GM12878 (cell line): ENCODE results near the gene NUP93. TPM values are rescaled to one million over a fixed set of nuclear protein-coding genes. Genes with fewer than 3 reads are reported as not detected.

Experiments
- ATAC-seq: fragments of 200-7000 bp; cut with Tn5 transposase; 3 replicates; pipeline ENCODE4 v1.9.1; 2020; ENCODE audit warnings: mild to moderate bottlenecking, moderate library complexity
- BruUV-seq: library from RNA; stranded (reverse); fragments of 400-500 nt; replicated peaks from 2 replicates; lab custom pipeline; 2021; lab: Mats Ljungman, UMichigan
- CTCF ChIA-PET: fragments of 300-600 bp; sonication (Branson Sonifier 250); formaldehyde crosslinking; extraction: SDS; loops from one replicate; lab custom pipeline; 2021; ENCODE audit warnings: inconsistent platforms; lab: Yijun Ruan, JAX
- POLR2A ChIA-PET: fragments of 350-600 bp; formaldehyde crosslinking; extraction: SDS; loops from one replicate; lab custom pipeline; 2021; ENCODE audit warnings: inconsistent platforms; lab: Charles Lee
- RAD21 ChIA-PET: fragments of 300-600 bp; sonication (Branson Sonifier 250); formaldehyde crosslinking; loops from one replicate; lab custom pipeline; 2023; ENCODE audit warnings: antibody characterized with exemption; ENCODE audit not compliant: unreplicated experiment; lab: Charles Lee
- SMC1A ChIA-PET: fragments of 300-600 bp; sonication (Branson Sonifier 250); formaldehyde crosslinking; loops from one replicate; lab custom pipeline; 2023; ENCODE audit not compliant: unreplicated experiment, uncharacterized antibody; lab: Charles Lee
- DNase-seq: peaks from one replicate; pipeline ENCODE4 v3.0.0-alpha.2; 2011; ENCODE audit warnings: low read depth, low spot score
- FAIRE-seq: peaks from 3 replicates; lab custom pipeline; 2011; peaks lifted over from hg19 to GRCh38; lab: Jason Lieb, UNC
- H2AFZ ChIP-seq: 2 replicates; pipeline ENCODE4 v1.6.0; 2011; ENCODE audit warnings: low read depth, low read length, control low read depth; ENCODE audit not compliant: control insufficient read depth
- H3K27ac ChIP-seq: 2 replicates; pipeline ENCODE4 v1.5.1; 2011; ENCODE audit warnings: control low read depth; ENCODE audit not compliant: control insufficient read depth, insufficient read depth
- H3K27me3 ChIP-seq, 2 experiments: replicated peaks in 1 of 2; 2 replicates each; pipeline versions ENCODE4 v1.6.0 to v1.6.1; 2011; ENCODE audit warnings: low read length in 1 of 2; ENCODE audit not compliant: control insufficient read depth in 2 of 2, insufficient read depth in 2 of 2
- H3K36me3 ChIP-seq, 2 experiments: 2 replicates each; pipeline ENCODE4 v1.5.1; 2011; ENCODE audit warnings: low read length in 1 of 2; ENCODE audit not compliant: control insufficient read depth in 2 of 2, insufficient read depth in 2 of 2
- H3K4me1 ChIP-seq: 2 replicates; pipeline ENCODE4 v1.6.1; 2011; ENCODE audit warnings: mild to moderate bottlenecking, low read length, moderate library complexity, mixed read lengths; ENCODE audit not compliant: control insufficient read depth, insufficient read depth
- H3K4me2 ChIP-seq: 2 replicates; pipeline ENCODE4 v1.6.0; 2011; ENCODE audit warnings: control low read depth; ENCODE audit not compliant: control insufficient read depth, insufficient read depth
- H3K4me3 ChIP-seq: fragments of 200-600 bp; sonication (generic); 2 replicates; pipeline ENCODE4 v1.5.1; 2016
- H3K79me2 ChIP-seq: 2 replicates; pipeline ENCODE4 v1.6.0; 2011; ENCODE audit warnings: low read length; ENCODE audit not compliant: control insufficient read depth, insufficient read depth
- H3K9ac ChIP-seq: 2 replicates; pipeline ENCODE4 v1.8.0; 2011; ENCODE audit warnings: low read length, control low read depth, mixed read lengths; ENCODE audit not compliant: control insufficient read depth, insufficient read depth
- H3K9me3 ChIP-seq: replicated peaks from 3 replicates; pipeline ENCODE4 v1.5.1; 2011; ENCODE audit warnings: mild to moderate bottlenecking, low read length; ENCODE audit not compliant: control insufficient read depth, insufficient read depth
- H4K20me1 ChIP-seq: 2 replicates; pipeline ENCODE4 v1.6.0; 2011; ENCODE audit not compliant: control insufficient read depth, insufficient read depth
- CREM ChIP-seq: IDR thresholded peaks from 2 replicates; pipeline ENCODE4 v1.6.1; 2014; ENCODE audit warnings: antibody characterized with exemption, low read depth
- EZH2 ChIP-seq: IDR thresholded peaks from 2 replicates; pipeline ENCODE4 v1.6.1; 2012; ENCODE audit warnings: low read depth, mild to moderate bottlenecking, control low read depth, inconsistent platforms, low read length, borderline replicate concordance; ENCODE audit not compliant: control insufficient read depth
- GABPA ChIP-seq: IDR thresholded peaks from 2 replicates; pipeline ENCODE4 v1.6.1; 2014; ENCODE audit warnings: antibody characterized with exemption, low read depth, mild to moderate bottlenecking, inconsistent platforms
- JUNB ChIP-seq: IDR thresholded peaks from 2 replicates; pipeline ENCODE4 v1.6.1; 2016; ENCODE audit warnings: antibody characterized with exemption, mild to moderate bottlenecking
- MTA2 ChIP-seq: fragments of 450-650 bp; IDR thresholded peaks from 2 replicates; pipeline ENCODE4 v1.6.1; 2016; ENCODE audit warnings: low read depth, mild to moderate bottlenecking, moderate library complexity
- MYB ChIP-seq: fragments of 150-350 bp; IDR thresholded peaks from 2 replicates; pipeline ENCODE4 v1.6.1; 2014; ENCODE audit warnings: mild to moderate bottlenecking, low read depth, low read length, borderline replicate concordance
- NFIC ChIP-seq: IDR thresholded peaks from 2 replicates; pipeline ENCODE4 v1.6.1; 2012; ENCODE audit warnings: low read depth, mild to moderate bottlenecking, inconsistent platforms, low read length, moderate library complexity
- PAX5 ChIP-seq: IDR thresholded peaks from 2 replicates; pipeline ENCODE4 v1.6.1; 2011; ENCODE audit warnings: low read depth, low read length, borderline replicate concordance
- ZNF207 ChIP-seq: fragments of 450-650 bp; IDR thresholded peaks from 2 replicates; pipeline ENCODE4 v1.6.1; 2014; ENCODE audit warnings: antibody characterized with exemption, mild to moderate bottlenecking, borderline replicate concordance
- WGBS: methylation state at CpG from one replicate; pipeline ENCODE4 v1.1.6; 2016; ENCODE audit warnings: low lambda C conversion rate; ENCODE audit not compliant: insufficient replicate concordance, insufficient coverage; ENCODE audit errors: missing lambda C conversion rate; 5-methylcytosine and 5-hydroxymethylcytosine counted together
- in situ Hi-C: fragments of 300-500 bp; cut with MboI; formaldehyde crosslinking; loops from 9 replicates; pipeline ENCODE4 v1.14.3; 2018; ENCODE audit warnings: mixed read lengths
- intact Hi-C: fragments of 100-400 bp; cut with micrococcal nuclease; formaldehyde crosslinking; loops from one replicate; pipeline ENCODE4 v1.14.2; 2022; ENCODE audit not compliant: unreplicated experiment
- polyA plus RNA-seq, 11 experiments: library from polyadenylated mRNA; depleted of rRNA in 4 of 11; unstranded in 6 of 11; stranded (reverse) in 5 of 11; fragments of >200 nt; fragmentation: Nextera tagmentation in 4 of 11; fragmentation: Illumina TruSeq in 1 of 11; extraction: Ambion mirVana in 4 of 11; extraction: Trizol in 1 of 11; gene quantifications; 1 replicate in 1 of 11; 2 replicates in 10 of 11; pipeline versions ENCODE4 v1.2.1 to v1.2.3, GENCODE V29; 2011 to 2016; ENCODE audit warnings: inconsistent platforms in 2 of 11, missing spikeins in 2 of 11, low read depth in 1 of 11
- total RNA-seq, 4 experiments: library from RNA; depleted of rRNA in 3 of 4; stranded (reverse); fragments of >200 nt in 3 of 4; fragmentation: Illumina TruSeq in 1 of 4; extraction: Trizol in 1 of 4; gene quantifications; 2 replicates each; pipeline versions ENCODE4 v1.2.1 to v1.2.3, GENCODE V29; 2013 to 2021
- TF ChIP-seq, protein P1 (sequence below): fragments of 450-650 bp; IDR thresholded peaks from 2 replicates; pipeline ENCODE4 v1.6.1; 2017; ENCODE audit warnings: mild to moderate bottlenecking, moderate library complexity
- TF ChIP-seq, protein P2 (sequence below): fragments of 450-650 bp; IDR thresholded peaks from 2 replicates; pipeline ENCODE4 v1.6.1; 2018; ENCODE audit warnings: borderline replicate concordance, mild to moderate bottlenecking; ENCODE audit not compliant: partially characterized antibody

Gene NUP93
- total and polyA plus RNA-seq, 10 of the 15 experiments (the other 5 are each of a cell fraction or from before 2014, with no cell fraction given) = 82.2 to 175 (median 101) TPM

DNA sequence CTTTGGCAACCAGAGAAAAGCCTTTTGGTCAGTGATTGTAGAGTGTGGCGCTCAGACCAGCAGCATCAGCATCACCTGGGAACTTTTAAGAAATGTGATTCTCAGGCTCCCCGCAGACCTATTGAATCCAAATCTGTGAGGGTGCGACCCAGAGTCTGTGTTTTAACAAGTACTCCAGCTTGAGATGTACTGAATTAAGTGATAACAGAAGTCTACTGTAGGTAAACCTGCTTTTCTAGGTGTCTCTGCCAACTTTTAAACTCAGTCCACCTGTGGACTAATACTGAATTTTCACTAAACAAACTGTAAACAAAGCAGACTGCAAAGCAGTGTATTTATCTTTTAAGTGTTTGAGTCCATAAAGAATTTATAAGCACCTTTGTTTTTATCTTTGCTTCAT is 43.6 kb downstream of the NUP93 start:
- intact Hi-C loops (no loop called here), in situ Hi-C loops (no loop called here)
- Histone ChIP-seq H2AFZ (no peak overlapping the region), H3K4me1 (peaks cover 8% of the 10 kb centered on the region)
- no peak for DNase-seq
- no peak for TF ChIP-seq NFIC
- TF ChIP-seq GABPA = no peak
- TF ChIP-seq PAX5 = no peak
- TF ChIP-seq, protein P1, sequence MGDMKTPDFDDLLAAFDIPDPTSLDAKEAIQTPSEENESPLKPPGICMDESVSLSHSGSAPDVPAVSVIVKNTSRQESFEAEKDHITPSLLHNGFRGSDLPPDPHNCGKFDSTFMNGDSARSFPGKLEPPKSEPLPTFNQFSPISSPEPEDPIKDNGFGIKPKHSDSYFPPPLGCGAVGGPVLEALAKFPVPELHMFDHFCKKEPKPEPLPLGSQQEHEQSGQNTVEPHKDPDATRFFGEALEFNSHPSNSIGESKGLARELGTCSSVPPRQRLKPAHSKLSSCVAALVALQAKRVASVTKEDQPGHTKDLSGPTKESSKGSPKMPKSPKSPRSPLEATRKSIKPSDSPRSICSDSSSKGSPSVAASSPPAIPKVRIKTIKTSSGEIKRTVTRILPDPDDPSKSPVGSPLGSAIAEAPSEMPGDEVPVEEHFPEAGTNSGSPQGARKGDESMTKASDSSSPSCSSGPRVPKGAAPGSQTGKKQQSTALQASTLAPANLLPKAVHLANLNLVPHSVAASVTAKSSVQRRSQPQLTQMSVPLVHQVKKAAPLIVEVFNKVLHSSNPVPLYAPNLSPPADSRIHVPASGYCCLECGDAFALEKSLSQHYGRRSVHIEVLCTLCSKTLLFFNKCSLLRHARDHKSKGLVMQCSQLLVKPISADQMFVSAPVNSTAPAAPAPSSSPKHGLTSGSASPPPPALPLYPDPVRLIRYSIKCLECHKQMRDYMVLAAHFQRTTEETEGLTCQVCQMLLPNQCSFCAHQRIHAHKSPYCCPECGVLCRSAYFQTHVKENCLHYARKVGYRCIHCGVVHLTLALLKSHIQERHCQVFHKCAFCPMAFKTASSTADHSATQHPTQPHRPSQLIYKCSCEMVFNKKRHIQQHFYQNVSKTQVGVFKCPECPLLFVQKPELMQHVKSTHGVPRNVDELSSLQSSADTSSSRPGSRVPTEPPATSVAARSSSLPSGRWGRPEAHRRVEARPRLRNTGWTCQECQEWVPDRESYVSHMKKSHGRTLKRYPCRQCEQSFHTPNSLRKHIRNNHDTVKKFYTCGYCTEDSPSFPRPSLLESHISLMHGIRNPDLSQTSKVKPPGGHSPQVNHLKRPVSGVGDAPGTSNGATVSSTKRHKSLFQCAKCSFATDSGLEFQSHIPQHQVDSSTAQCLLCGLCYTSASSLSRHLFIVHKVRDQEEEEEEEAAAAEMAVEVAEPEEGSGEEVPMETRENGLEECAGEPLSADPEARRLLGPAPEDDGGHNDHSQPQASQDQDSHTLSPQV = no peak
- TF ChIP-seq, protein P2, sequence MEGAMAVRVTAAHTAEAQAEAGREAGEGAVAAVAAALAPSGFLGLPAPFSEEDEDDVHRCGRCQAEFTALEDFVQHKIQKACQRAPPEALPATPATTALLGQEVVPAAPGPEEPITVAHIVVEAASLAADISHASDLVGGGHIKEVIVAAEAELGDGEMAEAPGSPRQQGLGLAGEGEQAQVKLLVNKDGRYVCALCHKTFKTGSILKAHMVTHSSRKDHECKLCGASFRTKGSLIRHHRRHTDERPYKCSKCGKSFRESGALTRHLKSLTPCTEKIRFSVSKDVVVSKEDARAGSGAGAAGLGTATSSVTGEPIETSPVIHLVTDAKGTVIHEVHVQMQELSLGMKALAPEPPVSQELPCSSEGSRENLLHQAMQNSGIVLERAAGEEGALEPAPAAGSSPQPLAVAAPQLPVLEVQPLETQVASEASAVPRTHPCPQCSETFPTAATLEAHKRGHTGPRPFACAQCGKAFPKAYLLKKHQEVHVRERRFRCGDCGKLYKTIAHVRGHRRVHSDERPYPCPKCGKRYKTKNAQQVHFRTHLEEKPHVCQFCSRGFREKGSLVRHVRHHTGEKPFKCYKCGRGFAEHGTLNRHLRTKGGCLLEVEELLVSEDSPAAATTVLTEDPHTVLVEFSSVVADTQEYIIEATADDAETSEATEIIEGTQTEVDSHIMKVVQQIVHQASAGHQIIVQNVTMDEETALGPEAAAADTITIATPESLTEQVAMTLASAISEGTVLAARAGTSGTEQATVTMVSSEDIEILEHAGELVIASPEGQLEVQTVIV = no peak
- no peak for TF ChIP-seq MTA2
- TF ChIP-seq MYB = no peak
- TF ChIP-seq ZNF207 = no peak
- no peak for TF ChIP-seq CREM
- TF ChIP-seq JUNB = no peak
- no peak for TF ChIP-seq EZH2
- TF ChIP-seq, all 136 proteins: peak for 0
- POLR2A ChIA-PET = no interaction called here
- RAD21 ChIA-PET = no interaction called here
- ATAC-seq (no peak), FAIRE-seq (no peak)
- no TSS peak for BruUV-seq
- CTCF ChIA-PET = no interaction called here
- Histone ChIP-seq H3K79me2 (peaks cover 2% of the 10 kb centered on the region; the same call in 1 of the 2 replicates), H3K4me3 (no peak overlapping the region), H3K27me3 (no peaks in the 10 kb centered on the region), H3K9ac (no peak overlapping the region), H3K36me3 (no peaks in the 10 kb centered on the region; a peak in 1 of 4 replicates), H3K4me2 (no peak overlapping the region), H3K27ac (no peak overlapping the region), H3K9me3 (no peaks in the 10 kb centered on the region), H4K20me1 (no peaks in the 10 kb centered on the region)
- SMC1A ChIA-PET = interaction anchor here (1.0 to 1.9 kb wide), 2 partner anchors 31 to 65 kb away, joined by 5 to 10 read pairs; no protein-coding TSS in a partner anchor
- 96% methylated on average over 3 of the region's 3 CpGs for WGBS
